KMS-11 (cell line): ENCODE results near the gene NDUFV1.
"Not testable (repeated sequence)": the region's sequence is repeated elsewhere in the genome, so short reads cannot be mapped to it uniquely, and the experiment has no call there.

Experiments
- H2AFZ ChIP-seq: fragments of 200-600 bp; sonication (generic); 2 replicates; pipeline ENCODE4 v1.6.1; 2016; ENCODE audit warnings: antibody characterized with exemption, mixed run types, low read depth
- H3K27ac ChIP-seq: fragments of 200-600 bp; sonication (generic); 2 replicates; pipeline ENCODE4 v1.6.1; 2016; ENCODE audit warnings: mild to moderate bottlenecking, mixed run types
- H3K27me3 ChIP-seq: fragments of 200-600 bp; sonication (generic); 2 replicates; pipeline ENCODE4 v1.6.1; 2017; ENCODE audit warnings: mild to moderate bottlenecking, low read depth, mixed run types, moderate library complexity; ENCODE audit not compliant: insufficient read depth
- H3K36me3 ChIP-seq: fragments of 200-600 bp; sonication (generic); 2 replicates; pipeline ENCODE4 v1.6.1; 2017; ENCODE audit warnings: mild to moderate bottlenecking, mixed run types; ENCODE audit not compliant: insufficient read depth
- H3K4me1 ChIP-seq: fragments of 200-600 bp; sonication (generic); 2 replicates; pipeline ENCODE4 v1.6.1; 2016; ENCODE audit warnings: mild to moderate bottlenecking, low read depth, mixed run types; ENCODE audit not compliant: poor library complexity, severe bottlenecking
- H3K4me2 ChIP-seq: fragments of 200-600 bp; sonication (generic); 2 replicates; pipeline ENCODE4 v1.7.0; 2016; ENCODE audit warnings: mild to moderate bottlenecking, mixed run types
- H3K4me3 ChIP-seq: fragments of 200-600 bp; sonication (generic); IDR thresholded peaks from 2 replicates; pipeline ENCODE4 v1.6.1; 2017; ENCODE audit warnings: low read depth, low read length, mixed read lengths; ENCODE audit not compliant: insufficient read depth
- H3K79me2 ChIP-seq: fragments of 200-600 bp; sonication (generic); 2 replicates; pipeline ENCODE4 v1.6.1; 2016; ENCODE audit warnings: low read depth, mixed run types; ENCODE audit not compliant: insufficient read depth
- H3K9ac ChIP-seq: fragments of 200-600 bp; sonication (generic); 2 replicates; pipeline ENCODE4 v1.6.1; 2016; ENCODE audit warnings: mild to moderate bottlenecking, mixed run types
- H4K20me1 ChIP-seq: fragments of 200-600 bp; sonication (generic); 2 replicates; pipeline ENCODE4 v1.6.1; 2016; ENCODE audit warnings: mild to moderate bottlenecking, mixed run types; ENCODE audit not compliant: insufficient read depth
- TF ChIP-seq, protein P1 (sequence below): fragments of 200-600 bp; sonication (generic); conservative IDR thresholded peaks from 2 replicates; pipeline ENCODE4 v1.6.1; 2017; ENCODE audit warnings: low read depth, mild to moderate bottlenecking, antibody characterized with exemption, low read length, moderate library complexity, mixed read lengths

NDUFV1 gene

GRCh38 chr11:67657300-67657699 lies 50.6 kb downstream of the NDUFV1 start:
- TF ChIP-seq, protein P1, sequence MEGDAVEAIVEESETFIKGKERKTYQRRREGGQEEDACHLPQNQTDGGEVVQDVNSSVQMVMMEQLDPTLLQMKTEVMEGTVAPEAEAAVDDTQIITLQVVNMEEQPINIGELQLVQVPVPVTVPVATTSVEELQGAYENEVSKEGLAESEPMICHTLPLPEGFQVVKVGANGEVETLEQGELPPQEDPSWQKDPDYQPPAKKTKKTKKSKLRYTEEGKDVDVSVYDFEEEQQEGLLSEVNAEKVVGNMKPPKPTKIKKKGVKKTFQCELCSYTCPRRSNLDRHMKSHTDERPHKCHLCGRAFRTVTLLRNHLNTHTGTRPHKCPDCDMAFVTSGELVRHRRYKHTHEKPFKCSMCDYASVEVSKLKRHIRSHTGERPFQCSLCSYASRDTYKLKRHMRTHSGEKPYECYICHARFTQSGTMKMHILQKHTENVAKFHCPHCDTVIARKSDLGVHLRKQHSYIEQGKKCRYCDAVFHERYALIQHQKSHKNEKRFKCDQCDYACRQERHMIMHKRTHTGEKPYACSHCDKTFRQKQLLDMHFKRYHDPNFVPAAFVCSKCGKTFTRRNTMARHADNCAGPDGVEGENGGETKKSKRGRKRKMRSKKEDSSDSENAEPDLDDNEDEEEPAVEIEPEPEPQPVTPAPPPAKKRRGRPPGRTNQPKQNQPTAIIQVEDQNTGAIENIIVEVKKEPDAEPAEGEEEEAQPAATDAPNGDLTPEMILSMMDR, result no peak
- Histone ChIP-seq H2AFZ (no peak overlapping the region), H3K9ac (no peak overlapping the region), H3K36me3 (no peaks in the 10 kb centered on the region), H3K4me3 (no peak overlapping the region), H3K27me3 (peaks cover 2% of the 10 kb centered on the region; the same call in 1 of the 2 replicates), H3K4me2 (no peak overlapping the region), H4K20me1 (no peaks in the 10 kb centered on the region), H3K79me2 (no peaks in the 10 kb centered on the region), H3K4me1 (peaks cover 10% of the 10 kb centered on the region), H3K27ac (no peak overlapping the region)

DNA sequence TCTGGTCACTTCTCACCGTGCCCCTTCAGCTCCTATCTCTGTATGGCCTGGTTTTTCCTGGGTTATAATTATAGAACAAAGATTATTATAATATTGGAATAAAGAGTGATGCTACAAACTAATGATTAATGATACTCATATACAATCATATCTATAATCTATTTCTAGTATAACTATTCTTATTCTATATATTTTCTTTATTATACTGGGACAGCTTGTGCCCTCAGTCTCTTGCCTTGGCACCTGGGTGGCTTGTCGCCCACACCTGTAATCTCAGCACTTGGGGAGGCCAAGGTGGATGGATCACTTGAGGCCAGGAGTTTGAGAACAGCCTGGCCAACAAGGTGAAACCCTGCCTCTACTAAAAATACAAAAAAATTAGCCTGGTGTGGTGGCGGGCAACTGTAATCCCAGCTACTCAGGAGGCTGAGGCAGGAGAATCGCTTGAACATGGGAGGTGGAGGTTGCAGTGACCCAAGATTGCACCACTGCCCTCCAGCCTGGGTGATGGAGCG lies 53.0 kb downstream of the NDUFV1 start:
- not testable (repeated sequence) for H3K9ac ChIP-seq, H3K36me3 ChIP-seq, H3K4me2 ChIP-seq, H3K79me2 ChIP-seq, H3K4me1 ChIP-seq, H4K20me1 ChIP-seq, H3K27me3 ChIP-seq, H3K27ac ChIP-seq, H3K4me3 ChIP-seq, H2AFZ ChIP-seq

DNA sequence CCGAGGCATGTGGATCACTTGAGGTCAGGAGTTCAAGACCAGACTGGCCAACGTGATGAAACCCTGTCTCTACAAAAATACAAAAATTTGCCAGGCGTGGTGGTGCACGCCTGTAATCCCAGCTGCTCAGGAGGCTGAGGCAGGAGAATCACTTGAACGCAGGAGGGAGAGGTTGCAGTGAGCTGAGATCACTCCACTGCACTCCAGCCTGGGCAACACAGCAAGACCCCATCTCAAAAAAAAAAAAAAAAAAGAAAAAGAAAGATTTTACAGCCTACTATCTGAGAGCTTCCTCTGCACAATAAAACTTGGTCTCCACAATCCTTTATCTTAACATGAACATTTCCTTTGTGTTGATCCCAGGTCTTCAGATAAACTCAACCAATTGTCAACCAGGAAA lies 54.0 kb downstream of the NDUFV1 start:
- H3K9ac ChIP-seq, H3K79me2 ChIP-seq, H3K27me3 ChIP-seq, H3K4me3 ChIP-seq, H2AFZ ChIP-seq, H3K27ac ChIP-seq, H3K4me1 ChIP-seq, H3K36me3 ChIP-seq, H4K20me1 ChIP-seq, H3K4me2 ChIP-seq: not testable (repeated sequence)
